ENCODE data around the gene ACAP1.

DNA sequence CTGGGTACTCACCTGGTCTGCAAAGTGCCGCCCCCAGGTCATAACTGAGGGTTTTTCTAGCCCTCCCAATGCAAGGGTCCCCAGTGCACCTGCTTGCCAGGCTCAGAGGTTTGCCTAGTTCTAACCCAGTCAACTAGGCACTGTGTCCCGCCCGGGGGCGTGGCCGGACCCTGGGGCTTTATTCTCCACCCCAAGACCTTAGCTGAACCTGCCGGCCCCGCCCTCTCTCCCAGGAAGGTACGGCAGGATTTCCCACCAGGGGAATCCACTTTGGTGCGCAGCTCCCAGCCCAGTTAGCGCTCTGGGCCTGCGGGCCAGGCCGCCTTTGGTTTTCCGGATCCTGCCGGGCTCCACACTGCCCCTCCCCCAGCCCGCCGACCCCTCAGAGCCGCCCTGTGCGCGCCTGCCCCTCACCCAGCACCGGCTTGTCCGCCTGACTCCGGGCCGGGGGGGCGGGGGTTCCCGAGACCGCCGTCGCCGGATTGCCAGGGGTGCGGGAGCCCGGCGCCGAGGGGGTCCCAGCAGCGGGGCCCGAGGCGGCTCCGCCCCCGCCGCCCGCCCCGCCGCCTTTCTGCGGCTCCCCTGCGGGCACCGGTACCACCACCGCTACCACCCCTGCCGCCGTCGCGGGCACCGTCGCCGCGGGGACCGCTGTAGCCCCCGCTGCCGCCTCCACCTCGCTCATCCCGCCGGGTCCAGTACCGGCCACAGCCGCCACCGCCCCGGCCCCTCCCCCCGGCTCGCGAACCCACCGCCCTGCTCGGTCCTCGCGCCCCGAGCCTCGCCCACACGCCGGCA is 42.3 kb upstream of the ACAP1 start:
- TF ChIP-seq, protein P1, sequence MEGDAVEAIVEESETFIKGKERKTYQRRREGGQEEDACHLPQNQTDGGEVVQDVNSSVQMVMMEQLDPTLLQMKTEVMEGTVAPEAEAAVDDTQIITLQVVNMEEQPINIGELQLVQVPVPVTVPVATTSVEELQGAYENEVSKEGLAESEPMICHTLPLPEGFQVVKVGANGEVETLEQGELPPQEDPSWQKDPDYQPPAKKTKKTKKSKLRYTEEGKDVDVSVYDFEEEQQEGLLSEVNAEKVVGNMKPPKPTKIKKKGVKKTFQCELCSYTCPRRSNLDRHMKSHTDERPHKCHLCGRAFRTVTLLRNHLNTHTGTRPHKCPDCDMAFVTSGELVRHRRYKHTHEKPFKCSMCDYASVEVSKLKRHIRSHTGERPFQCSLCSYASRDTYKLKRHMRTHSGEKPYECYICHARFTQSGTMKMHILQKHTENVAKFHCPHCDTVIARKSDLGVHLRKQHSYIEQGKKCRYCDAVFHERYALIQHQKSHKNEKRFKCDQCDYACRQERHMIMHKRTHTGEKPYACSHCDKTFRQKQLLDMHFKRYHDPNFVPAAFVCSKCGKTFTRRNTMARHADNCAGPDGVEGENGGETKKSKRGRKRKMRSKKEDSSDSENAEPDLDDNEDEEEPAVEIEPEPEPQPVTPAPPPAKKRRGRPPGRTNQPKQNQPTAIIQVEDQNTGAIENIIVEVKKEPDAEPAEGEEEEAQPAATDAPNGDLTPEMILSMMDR (IDR thresholded peaks at IDR 0.05; ENCODE audit: low read depth, low read length, poor library complexity, severe bottlenecking): no peak
- no peak for TF ChIP-seq EZH2phosphoT487 (IDR thresholded peaks at IDR 0.05; ENCODE audit: borderline replicate concordance, low read length)

All from DOHH2 (cell line).